GM19438 (cell line): Measurements from ENCODE around the gene CDK15.

Experiments
- ATAC-seq: cut with Tn5 transposase; IDR thresholded peaks from one replicate; pipeline ENCODE4 v1.9.1; 2021; ENCODE audit warnings: low read depth; ENCODE audit not compliant: unreplicated experiment

CDK15 gene

DNA sequence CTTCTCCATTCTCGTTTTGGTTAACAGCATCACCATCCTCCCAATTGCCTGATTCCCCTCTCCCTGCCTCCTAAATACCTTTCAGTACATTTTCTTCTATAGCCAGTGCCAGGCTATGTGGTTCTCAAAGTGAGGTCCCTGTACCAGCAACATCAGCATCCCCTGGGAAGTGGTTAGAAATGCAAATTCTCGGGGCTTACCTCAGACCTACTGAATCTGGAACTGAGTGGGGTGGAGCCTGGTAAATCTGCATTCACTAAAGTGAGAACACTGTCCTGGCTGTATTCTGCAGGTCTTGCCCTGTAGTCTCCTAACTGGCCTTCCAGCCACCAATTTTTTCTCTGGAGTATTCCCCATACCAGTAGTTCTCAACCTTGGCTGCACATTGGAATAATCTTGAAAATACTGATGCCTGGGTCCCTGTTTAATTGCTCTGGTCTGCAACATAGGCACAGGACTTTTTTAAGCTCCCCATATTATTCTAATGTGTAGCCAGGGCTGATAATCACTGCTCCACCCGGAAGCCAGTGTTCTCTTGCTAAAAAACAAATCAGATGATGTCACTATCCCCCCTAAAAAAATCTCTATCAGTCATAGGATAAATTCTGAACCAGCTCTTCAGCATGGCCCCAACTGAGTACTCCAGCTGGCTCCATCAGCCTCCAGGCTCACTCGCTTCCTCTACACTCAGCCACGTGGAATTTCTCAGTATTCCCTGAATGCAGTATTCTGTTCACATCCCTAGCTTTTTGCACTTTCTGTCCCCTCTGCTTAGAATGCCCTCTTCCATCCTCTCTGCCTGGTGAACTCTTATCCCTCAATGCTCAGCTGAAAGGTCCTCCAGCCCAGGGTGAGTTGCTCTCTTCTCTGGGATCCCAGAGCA lies 98.4 kb downstream of the CDK15 start:
- ATAC-seq = peak; percentile 96

DNA sequence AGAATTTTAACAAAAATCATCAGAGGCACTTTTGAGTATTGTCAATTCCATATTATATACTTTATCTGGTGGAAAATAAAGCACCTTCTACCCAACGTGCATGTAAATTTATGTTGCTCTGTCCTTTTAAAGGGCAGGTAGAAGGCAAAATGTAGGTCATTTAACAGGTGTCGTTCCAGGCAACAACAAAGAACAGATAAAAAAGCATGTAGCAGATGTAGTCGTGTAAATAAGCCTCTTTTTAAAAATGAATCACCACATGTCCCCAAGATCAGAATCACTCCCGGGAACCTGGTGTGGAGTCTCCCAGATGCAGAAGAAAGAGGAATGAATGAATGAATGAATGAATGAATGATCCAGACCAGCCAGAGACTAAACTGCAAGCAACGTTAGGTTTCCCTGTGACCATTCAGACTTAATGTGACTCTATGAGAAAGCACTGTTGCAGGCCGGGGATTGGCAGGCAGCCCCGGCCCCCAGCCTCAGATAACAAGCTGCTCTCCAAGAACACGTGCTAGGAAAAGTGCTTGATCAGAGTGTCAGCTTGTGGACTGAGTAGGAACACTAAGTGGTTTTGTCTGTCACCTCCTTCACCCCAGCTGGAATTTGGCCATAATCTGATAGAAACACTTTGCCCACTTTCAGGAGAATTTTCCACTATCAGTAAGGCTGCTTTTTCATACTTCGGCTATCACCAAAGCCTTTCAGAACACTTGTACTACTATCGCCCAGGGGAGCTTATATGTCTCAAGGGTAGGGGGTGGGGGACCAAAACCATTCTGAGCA lies 100.6 kb downstream of the CDK15 start:
- ATAC-seq = no peak

DNA sequence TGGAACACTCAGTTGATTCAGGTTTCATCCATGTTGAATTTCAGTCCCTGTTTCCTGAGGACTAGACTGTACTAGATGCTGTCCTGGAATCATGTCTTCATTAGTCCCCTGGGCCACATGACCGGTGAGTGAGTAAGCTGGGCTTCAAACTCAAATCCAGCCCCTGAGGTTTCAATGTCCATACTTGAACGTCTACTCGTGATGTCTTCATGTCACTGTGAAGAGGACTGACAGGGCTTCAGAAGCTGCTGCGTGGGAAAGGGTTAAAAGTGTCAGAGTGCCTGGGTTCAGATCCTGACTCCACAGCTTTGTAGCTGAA lies 101.2 kb downstream of the CDK15 start:
- no peak for ATAC-seq

DNA sequence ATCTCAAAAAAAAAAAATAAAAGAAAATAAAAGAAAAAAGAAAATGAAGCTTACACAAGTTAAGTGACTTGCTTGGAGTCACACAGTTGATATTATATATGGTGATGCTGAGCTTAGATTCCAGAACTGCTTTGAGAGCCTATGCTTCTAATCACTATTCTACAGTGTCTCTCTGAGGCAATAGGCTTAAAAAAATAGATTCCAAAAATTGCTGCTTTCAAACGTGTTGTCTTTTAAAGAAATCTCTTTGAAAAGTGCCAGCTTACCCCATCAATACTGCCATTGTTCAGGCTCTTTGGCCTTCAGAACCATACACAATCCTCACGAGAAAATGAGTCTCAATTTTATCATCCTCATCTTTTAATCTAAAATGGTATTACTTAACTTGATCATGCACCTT lies 102.6 kb downstream of the CDK15 start:
- ATAC-seq = no peak

DNA sequence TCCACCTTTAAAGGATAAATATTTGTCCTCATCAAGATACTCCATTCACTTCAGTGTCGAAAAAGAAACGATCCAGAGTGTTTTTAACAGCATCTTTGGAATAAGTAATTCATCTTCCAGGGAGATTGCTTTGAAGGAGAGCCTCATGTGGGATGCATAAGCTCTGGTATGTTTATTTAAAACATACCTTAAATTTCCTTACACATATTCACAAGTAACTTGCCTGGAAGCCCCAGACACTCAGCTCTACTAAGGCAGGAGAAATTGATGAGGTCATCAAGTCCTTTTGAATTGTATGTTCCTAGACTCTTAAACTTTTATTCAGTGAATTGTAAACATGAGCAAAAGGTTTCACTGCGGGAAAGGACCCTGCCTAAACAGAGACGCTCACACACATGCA lies 103.0 kb downstream of the CDK15 start:
- no peak for ATAC-seq

DNA sequence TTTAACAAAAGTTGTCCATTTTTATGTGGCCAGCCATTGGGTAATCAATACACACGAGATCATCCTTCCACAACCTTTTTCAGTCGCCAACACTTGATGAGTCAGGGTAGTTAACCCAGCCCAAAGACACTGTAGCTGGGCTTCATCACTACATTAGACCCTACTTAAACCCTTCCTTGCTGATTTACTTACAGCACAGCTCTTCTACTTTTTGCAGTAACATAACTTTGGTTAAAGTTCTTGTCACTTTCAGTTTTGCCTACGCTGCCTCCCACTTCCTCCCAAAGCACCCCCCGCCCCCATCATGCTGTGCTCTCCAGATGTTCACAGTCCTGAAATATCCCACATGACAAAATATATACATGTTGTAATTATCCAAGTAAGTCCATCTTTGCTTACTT lies 103.6 kb downstream of the CDK15 start:
- no peak for ATAC-seq

DNA sequence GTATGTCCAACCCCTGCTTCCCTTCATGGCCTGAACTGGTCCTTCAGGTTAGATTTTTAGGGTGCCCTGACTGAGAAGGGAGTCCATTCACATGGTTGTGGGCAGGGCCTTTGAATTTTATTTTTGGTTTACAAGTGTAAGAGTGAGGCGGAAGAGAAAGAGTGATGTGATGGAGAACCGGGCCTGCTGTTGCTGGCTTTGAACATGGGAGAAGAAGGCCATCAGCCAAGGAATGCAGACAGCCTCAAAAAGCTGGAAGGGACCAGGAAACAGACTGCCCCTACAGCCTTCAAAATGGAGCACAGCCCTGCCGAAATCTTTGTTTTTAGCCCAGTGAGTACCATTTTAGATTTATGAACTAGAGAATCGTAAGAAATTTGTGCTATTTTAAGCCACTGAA lies 105.0 kb downstream of the CDK15 start:
- no peak for ATAC-seq

DNA sequence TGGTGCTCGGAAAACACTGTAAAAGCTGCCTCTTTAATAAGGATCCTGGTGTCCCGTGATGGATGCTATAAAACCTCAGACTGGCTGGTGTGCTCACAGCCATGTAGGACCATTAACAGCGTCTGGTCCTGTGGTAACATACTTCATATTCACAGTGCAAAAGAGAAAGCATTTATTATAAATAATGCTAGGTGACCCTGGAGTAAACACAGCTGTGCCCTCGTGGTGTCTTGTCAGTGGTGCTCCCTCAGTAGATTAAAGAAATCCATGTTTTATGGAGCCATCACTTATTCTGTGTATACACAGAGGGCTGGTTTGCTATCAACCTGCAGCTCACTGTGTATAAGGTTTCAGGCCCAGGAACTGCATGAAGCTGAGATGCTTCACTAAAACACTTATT lies 106.9 kb downstream of the CDK15 start:
- ATAC-seq = no peak

DNA sequence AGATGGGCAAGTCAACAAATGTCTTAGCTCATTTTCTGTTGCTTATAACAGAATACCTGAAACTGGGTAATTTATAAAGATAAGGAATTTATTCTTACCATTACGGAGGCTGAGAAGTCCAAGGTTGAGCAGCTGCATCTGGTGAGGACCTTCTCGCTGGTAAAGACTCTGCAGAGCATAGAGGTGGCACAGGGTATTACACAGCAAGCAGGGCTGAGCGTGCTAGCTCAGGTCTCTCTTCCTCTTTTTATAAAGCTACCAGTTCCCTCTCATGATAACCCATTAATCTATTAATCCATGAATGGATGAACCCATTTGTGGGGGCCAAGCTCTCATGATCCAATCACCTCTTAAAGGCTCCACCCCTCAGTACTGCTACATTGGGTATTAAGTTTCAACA lies 109.1 kb downstream of the CDK15 start:
- ATAC-seq = peak; percentile 82

DNA sequence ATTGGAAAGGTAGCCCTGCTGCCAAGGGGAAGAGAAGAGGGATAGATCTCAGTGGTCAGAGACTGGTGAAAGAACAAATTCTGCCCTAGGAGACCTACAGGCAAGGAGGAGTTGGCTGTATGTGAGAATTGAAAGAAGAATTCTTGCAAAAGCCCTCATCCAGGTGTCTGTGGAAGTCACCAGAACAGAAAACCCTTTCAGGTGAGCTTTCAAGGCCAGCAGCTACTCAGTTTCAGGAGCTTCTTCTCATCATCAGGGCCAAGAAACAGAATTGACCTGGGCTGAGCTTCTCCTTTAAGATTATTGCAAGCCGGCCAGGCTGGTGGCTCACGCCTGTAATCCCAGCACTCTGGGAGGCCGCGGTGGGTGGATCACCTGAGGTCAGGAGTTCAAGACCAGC lies 110.2 kb downstream of the CDK15 start:
- no peak for ATAC-seq

DNA sequence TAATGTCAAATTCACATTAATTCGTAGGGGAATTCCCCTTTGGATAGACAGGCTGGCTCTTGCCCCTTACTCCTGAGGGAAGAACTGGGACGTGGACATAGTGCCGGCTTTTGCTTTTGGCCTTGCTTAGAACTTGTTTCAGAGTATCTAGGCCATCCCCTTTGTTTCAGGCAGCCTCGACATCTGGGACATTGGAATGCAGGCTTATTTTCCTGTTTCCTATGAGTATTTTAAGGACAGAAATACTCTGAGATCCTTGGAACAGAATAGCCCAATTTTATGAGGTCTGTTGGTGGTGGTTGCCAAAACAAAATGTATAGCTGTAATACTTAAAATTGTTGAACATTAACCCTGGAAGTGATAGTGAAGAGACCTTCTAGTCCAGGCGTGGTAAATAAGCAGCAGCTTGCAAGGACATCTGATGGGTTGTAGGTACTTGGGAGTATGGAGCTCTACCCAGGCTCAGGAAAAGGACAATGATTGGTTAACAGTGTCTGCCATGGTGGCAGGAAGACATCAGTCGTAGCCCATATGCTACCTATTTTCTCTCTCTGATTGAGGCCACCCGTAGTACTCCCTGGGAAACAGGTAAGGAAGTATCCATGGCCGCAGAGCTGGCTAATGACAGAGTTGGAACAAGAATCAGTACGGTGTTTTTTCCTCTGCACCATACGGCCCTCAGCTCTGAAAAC lies 112.4 kb downstream of the CDK15 start:
- ATAC-seq = no peak

DNA sequence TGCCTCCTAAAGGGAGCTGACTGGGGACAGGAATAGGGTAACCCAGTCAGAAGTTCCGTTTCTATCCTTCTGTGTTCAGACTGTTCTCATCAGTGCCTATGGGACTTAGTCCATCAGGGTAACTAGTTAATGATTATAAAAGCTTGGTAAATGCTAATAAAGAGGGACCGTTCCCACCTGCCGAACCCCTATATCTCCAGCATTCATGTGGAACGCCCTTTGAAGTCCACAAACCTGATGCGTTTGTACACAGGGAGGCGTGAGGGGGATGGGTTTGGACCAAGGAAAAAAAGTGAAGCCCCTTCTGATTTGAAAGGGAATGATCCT lies 112.9 kb downstream of the CDK15 start:
- ATAC-seq = no peak

DNA sequence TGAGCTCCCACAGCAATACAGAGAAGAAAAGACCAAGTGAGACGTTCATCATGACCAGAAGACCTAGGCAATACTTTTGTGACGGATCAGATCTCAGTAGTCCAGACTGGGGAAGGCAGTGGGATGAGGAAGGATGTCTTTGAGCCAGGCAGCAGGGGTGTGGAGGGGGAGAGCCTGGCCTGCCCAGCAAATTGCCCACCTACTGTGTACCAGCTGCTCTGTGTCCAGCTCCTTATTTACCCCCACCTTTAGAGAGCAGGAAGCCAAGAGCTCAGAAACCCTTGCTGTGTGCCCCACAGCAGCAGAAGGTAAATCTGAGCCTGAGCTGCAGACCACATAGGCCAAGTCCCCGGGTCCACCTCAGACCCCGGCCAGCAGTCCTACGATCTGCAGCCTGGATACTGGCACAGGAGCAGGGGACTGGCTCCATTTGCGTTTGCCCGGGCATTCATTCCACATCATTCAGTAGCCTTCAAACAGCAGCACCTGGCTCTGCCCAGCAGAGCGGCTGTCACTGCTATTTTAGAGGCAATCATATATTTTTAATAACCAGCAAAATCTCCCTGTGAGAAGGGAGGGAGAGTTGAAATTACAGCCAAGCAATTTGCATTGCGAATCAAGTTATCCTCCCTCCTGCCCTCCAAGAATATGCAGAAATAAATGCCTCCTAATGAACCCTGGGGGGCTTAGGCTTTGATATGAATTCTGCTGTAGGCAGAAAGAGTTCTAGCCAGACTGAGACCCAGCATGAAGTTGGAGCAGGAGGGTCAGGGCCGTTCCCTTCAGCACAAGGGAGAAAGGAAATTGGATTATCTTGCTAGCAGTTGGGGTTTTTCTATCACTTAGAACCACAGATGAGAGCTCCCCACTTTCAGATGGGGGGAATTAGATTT lies 117.3 kb downstream of the CDK15 start:
- ATAC-seq = no peak

DNA sequence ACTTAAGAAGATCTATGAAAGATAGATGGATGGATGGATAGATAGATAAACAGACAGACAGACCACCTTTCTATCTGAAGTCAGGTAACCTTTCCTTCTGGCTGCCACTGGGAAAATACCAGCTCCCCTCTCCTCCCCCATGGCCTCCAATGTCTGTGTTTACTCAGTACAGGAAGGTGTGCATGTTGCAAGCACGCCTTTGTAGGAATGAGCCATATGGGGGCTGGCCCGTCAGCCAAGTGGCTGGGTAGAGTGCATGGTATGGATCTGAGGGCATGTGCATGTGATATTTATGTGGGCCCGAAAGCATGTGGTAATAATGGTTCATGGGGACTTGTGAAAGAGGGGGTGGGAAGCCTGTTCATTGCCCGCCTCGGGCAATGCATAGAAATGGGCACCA lies 118.1 kb downstream of the CDK15 start:
- ATAC-seq = no peak

DNA sequence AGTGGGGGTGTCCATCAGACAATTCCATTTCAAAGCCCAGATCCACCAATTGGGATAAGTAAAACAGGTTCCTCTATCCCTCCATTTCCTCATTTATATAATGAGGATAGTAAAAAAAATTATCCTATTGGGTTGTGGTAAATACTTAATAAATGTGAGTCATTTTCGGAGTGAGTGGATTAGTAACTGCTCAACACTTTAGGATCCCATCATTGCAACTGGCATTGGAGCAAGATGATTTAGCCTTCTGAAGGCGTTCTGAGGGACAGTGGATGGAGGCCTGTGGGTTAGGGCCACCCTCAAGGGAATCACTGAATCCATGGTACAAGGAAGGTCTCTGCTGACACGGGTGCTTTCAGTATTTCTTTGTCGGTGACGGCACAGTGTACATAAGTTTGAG lies 118.7 kb downstream of the CDK15 start:
- no peak for ATAC-seq

DNA sequence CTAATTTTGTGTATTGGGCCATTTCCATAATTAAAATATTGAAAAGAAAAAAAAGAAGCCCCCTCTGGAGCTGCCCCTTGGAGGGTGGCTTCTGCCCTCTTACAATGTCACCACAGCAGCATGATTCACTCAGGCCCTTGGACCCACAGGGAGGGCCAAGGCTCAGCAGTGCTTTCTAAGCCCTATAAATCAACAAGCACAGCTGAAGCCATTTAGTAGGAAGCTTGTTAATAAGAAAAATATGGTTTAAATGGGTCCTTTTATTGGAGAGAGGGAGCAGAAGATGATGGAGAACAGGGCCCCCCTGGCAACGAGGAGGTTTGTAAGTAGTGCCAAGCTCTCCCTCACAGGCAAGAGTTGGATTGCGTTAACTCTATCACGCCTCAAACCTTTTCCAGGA lies 119.7 kb downstream of the CDK15 start:
- no peak for ATAC-seq

DNA sequence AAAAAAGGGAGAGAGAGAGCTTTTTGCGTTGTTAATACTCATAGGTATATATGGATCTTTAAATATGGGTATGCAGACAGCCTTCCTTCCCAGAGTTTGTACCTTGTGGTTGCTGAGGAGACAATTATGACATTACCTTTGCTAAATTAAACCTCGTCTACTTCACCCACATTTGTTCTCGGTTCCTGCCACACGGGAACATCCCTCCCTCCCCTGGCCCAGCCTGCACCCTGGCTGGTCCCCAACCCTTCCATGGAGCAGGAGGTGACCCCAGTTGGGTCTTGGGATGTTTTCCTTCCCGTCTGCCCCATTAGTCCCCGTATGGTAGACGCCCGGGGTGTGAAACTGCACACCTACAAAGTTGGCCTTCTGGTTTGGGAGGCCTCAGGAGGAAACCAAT lies 122.0 kb downstream of the CDK15 start:
- no peak for ATAC-seq

DNA sequence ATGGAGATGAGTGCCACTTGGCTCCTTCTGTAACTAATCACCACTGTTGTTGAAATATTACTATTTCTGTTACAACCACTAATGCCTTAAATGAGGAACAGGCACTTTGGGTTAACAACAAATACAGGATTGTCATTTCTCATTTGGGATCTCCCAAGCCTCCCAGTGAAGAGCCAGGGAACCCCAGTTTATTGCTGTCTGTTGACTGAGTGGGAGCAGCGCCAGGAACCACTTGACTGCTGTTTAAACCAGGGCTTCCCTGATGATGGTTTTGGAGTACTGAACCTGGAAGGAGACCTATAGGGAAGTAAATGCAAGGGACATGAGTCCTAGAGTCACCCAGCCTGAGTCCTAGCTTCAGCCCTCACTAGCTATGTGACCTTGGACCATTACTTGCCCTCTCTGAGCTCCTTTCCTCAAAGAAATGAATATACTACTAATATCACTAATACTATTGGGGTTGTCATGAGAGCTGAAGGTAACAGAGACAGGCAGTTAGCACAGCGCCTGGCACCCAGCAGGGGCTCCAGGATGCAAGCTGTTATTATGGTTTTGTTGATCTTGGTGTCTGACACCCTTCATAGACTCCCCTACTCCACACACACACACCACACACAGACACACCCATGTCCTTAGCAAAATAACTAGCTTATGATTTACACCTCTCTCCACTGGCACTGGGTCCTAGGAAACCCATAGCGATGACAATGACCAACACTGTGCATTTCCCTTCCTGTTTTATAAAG lies 123.1 kb downstream of the CDK15 start:
- no peak for ATAC-seq

DNA sequence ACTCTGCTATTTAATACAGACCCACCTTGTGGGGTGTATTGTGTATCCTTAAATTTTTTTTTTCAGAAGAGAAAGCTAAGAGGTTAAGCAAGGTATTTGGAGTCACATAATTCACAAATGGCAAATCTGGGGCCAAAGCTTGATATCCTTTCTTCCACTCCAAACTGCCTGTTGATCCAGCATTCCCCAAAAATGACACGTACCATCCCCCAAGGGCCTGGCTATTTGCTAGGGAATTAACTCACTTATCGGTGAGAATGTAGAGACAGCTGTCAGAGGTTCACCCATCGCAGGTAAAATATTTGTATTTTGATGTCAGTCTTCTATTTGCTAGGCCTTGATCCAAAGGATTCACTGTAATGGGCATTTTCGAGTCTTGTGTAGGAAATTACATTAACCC lies 123.7 kb downstream of the CDK15 start:
- no peak for ATAC-seq

DNA sequence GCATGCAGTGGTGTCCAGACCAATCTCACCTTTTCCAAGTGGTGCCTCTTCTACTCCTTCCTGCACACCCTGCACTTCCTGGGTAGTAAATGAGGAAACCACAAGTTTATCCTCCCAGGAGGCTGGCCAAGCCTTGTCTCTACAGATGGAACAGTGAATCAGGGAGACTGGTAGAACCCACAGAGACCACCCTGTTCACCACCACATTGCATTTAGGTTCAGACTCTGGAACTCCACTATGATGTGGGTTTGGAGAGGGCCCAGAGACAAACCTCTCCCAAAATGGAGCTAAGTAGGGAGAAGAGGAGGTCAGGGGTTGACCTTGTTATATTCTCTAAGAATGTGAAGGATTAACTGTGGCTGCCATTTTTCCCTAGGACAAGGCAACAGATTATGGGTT lies 124.5 kb downstream of the CDK15 start:
- no peak for ATAC-seq
